Liver (tissue), 9 donors: ENCODE data around the gene TRIM69. TPM values are rescaled to one million over a fixed set of nuclear protein-coding genes. Genes with fewer than 3 reads are reported as not detected.

Experiments
- DNase-seq: peaks from one replicate; pipeline ENCODE4 v3.0.0-alpha.2; 2017; ENCODE audit warnings: low spot score
- H3K27ac ChIP-seq, 2 donors: one replicate each; pipeline ENCODE4 v1.7.0; 2013; ENCODE audit warnings: inconsistent platforms in 2 of 2, low read length in 2 of 2, control low read depth in 1 of 2, low read depth in 1 of 2, mild to moderate bottlenecking in 1 of 2
- H3K27me3 ChIP-seq, 4 donors: one replicate each; pipeline versions ENCODE4 v1.6.1 to v1.7.0; 2013; ENCODE audit warnings: low read length in 3 of 4, inconsistent platforms in 1 of 4, mild to moderate bottlenecking in 1 of 4, moderate library complexity in 1 of 4; ENCODE audit not compliant: control insufficient read depth in 4 of 4, insufficient read depth in 4 of 4
- H3K36me3 ChIP-seq, 4 donors: one replicate each; pipeline versions ENCODE4 v1.6.1 to v1.7.0; 2013; ENCODE audit warnings: low read length in 3 of 4, mild to moderate bottlenecking in 3 of 4, low read depth in 1 of 4, moderate library complexity in 1 of 4; ENCODE audit not compliant: control insufficient read depth in 4 of 4, insufficient read depth in 3 of 4
- H3K4me1 ChIP-seq, 4 donors: one replicate each; pipeline versions ENCODE4 v1.6.1 to v1.7.0; 2013; ENCODE audit warnings: low read length in 3 of 4, mild to moderate bottlenecking in 3 of 4, moderate library complexity in 1 of 4; ENCODE audit not compliant: control insufficient read depth in 4 of 4, insufficient read depth in 4 of 4
- H3K4me3 ChIP-seq, 3 donors: one replicate each; pipeline versions ENCODE4 v1.6.1 to v1.7.0; 2013; ENCODE audit warnings: low read length in 3 of 3, control low read depth in 1 of 3, low read depth in 1 of 3, mild to moderate bottlenecking in 1 of 3
- H3K9ac ChIP-seq, 2 donors: one replicate each; pipeline ENCODE4 v1.7.0; 2013; ENCODE audit warnings: low read length in 2 of 2, mild to moderate bottlenecking in 2 of 2, moderate library complexity in 2 of 2, control low read depth in 1 of 2, low read depth in 1 of 2
- H3K9me3 ChIP-seq, 4 donors: one replicate each; pipeline versions ENCODE4 v1.6.1 to v1.7.0; 2013; ENCODE audit warnings: low read length in 3 of 4; ENCODE audit not compliant: control insufficient read depth in 4 of 4
- EGR1 ChIP-seq, 2 donors: IDR thresholded peaks; 2 replicates each; pipeline ENCODE4 v1.6.1; 2016 to 2018; ENCODE audit warnings: antibody characterized with exemption in 2 of 2, low read depth in 2 of 2
- FOXA1 ChIP-seq: IDR thresholded peaks from 2 replicates; pipeline ENCODE4 v1.6.1; 2016; ENCODE audit warnings: antibody characterized with exemption
- GABPA ChIP-seq, 2 donors: IDR thresholded peaks in 1 of 2; conservative IDR thresholded peaks in 1 of 2; 2 replicates each; pipeline ENCODE4 v1.6.1; 2016; ENCODE audit warnings: antibody characterized with exemption in 2 of 2, mild to moderate bottlenecking in 1 of 2, moderate library complexity in 1 of 2
- HNF4G ChIP-seq: IDR thresholded peaks from 2 replicates; pipeline ENCODE4 v1.6.1; 2016; ENCODE audit warnings: antibody characterized with exemption
- JUND ChIP-seq, 2 donors: IDR thresholded peaks; 2 replicates each; pipeline ENCODE4 v1.6.1; 2016; ENCODE audit warnings: antibody characterized with exemption in 2 of 2
- NR2F2 ChIP-seq: IDR thresholded peaks from 2 replicates; pipeline ENCODE4 v1.6.1; 2016; ENCODE audit warnings: antibody characterized with exemption
- RAD21 ChIP-seq, 2 donors: IDR thresholded peaks; 2 replicates each; pipeline ENCODE4 v1.6.1; 2016; ENCODE audit warnings: antibody characterized with exemption in 2 of 2, mild to moderate bottlenecking in 2 of 2
- RXRA ChIP-seq, 2 donors: IDR thresholded peaks; 2 replicates each; pipeline ENCODE4 v1.6.1; 2017 to 2018; ENCODE audit warnings: antibody characterized with exemption in 2 of 2, mild to moderate bottlenecking in 1 of 2
- SP1 ChIP-seq: IDR thresholded peaks from 2 replicates; pipeline ENCODE4 v1.6.1; 2018; ENCODE audit warnings: antibody characterized with exemption, mild to moderate bottlenecking
- WGBS: extraction: QIAGEN DNeasy Blood & Tissue Kit; methylation state at CpG from one replicate; pipeline ENCODE4 v1.1.7; 2013; 5-methylcytosine and 5-hydroxymethylcytosine counted together
- polyA plus RNA-seq, 2 donors: library from polyadenylated mRNA; stranded (reverse) in 1 of 2; unstranded in 1 of 2; fragments of 200-250 nt in 1 of 2; fragments of >200 nt in 1 of 2; fragmentation: Nextera tagmentation in 1 of 2; extraction: Ambion mirVana in 1 of 2; gene quantifications; one replicate each; pipeline versions ENCODE4 v1.2.1 to v1.2.3, GENCODE V29; 2013 to 2015
- total RNA-seq, 2 donors: library from RNA; depleted of rRNA; stranded (reverse); fragments of >200 nt; gene quantifications; one replicate each; pipeline ENCODE4 v1.2.3, GENCODE V29; 2014
- TF ChIP-seq, protein P1 (sequence below): fragments of 150-350 bp; IDR thresholded peaks from 2 replicates; pipeline ENCODE4 v1.5.1; 2017; ENCODE audit warnings: improper control_type of control experiment, low read depth, low read length; ENCODE audit not compliant: missing input control
- TF ChIP-seq, protein P2 (sequence below): IDR thresholded peaks from 2 replicates; pipeline ENCODE4 v1.6.1; 2016; ENCODE audit warnings: antibody characterized with exemption, mild to moderate bottlenecking
- TF ChIP-seq, protein P3 (sequence below): IDR thresholded peaks from 2 replicates; pipeline ENCODE4 v1.6.1; 2016; ENCODE audit warnings: antibody characterized with exemption
- TF ChIP-seq, protein P4 (sequence below): IDR thresholded peaks from 2 replicates; pipeline ENCODE4 v1.6.1; 2016; ENCODE audit warnings: antibody characterized with exemption
- donor health status: healthy.
- donor health status: healthy.
- donor health status: healthy.
- donor health status: healthy.
- donor health status: healthy.

TRIM69 gene
- total and polyA plus RNA-seq, 4 donors, result 3.6 to 10.0 (median 5.3) TPM

DNA sequence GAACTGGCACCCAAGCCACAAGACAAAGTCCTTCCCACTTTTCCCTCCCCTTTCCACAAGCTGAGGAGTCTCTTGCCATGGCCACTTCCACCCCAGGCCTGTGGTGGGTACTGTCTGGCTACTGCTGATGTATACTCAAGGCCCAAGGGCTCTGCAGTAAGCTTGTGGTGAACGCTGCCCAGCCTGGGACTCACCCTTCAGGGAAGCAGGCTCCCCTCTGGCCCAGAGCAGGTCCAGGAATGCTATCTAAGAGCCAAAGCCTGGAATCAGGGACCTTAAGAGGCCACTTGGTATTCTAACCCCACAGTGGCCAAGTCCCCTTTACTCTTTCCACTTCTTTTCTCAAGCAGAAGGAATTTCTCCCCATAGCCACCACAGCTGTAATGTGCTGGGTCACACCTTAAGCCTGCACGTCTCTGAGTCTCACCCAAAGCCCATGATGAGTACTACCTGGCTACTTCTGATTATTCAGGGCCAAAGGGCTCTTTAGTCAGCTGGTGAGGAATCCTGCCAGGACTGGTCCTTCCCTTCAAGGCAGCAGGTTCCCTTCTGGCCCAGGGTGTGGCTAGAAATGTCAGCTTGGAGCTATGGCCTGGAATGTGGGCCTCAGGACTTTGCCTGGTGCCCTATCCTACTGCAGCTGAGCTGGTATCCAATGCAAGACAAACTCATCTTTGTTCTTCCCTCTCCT, 29.2 kb upstream of the TRIM69 start:
- no peaks in the 10 kb centered on the region for H3K9me3 ChIP-seq
- TF ChIP-seq, protein P1, sequence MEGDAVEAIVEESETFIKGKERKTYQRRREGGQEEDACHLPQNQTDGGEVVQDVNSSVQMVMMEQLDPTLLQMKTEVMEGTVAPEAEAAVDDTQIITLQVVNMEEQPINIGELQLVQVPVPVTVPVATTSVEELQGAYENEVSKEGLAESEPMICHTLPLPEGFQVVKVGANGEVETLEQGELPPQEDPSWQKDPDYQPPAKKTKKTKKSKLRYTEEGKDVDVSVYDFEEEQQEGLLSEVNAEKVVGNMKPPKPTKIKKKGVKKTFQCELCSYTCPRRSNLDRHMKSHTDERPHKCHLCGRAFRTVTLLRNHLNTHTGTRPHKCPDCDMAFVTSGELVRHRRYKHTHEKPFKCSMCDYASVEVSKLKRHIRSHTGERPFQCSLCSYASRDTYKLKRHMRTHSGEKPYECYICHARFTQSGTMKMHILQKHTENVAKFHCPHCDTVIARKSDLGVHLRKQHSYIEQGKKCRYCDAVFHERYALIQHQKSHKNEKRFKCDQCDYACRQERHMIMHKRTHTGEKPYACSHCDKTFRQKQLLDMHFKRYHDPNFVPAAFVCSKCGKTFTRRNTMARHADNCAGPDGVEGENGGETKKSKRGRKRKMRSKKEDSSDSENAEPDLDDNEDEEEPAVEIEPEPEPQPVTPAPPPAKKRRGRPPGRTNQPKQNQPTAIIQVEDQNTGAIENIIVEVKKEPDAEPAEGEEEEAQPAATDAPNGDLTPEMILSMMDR, result no peak
- TF ChIP-seq EGR1 (IDR thresholded peaks at IDR 0.05; ENCODE audit: low read depth in 2 of 2) (no peak), FOXA1 (no peak), NR2F2 (no peak), GABPA (IDR thresholded peaks at IDR 0.05 in 1 of 2, conservative IDR thresholded peaks at IDR 0.05 in 1 of 2) (no peak), RAD21 (IDR thresholded peaks at IDR 0.05) (no peak), HNF4G (no peak), RXRA (IDR thresholded peaks at IDR 0.05) (no peak), JUND (IDR thresholded peaks at IDR 0.05) (no peak), SP1 (no peak)
- TF ChIP-seq, protein P2, sequence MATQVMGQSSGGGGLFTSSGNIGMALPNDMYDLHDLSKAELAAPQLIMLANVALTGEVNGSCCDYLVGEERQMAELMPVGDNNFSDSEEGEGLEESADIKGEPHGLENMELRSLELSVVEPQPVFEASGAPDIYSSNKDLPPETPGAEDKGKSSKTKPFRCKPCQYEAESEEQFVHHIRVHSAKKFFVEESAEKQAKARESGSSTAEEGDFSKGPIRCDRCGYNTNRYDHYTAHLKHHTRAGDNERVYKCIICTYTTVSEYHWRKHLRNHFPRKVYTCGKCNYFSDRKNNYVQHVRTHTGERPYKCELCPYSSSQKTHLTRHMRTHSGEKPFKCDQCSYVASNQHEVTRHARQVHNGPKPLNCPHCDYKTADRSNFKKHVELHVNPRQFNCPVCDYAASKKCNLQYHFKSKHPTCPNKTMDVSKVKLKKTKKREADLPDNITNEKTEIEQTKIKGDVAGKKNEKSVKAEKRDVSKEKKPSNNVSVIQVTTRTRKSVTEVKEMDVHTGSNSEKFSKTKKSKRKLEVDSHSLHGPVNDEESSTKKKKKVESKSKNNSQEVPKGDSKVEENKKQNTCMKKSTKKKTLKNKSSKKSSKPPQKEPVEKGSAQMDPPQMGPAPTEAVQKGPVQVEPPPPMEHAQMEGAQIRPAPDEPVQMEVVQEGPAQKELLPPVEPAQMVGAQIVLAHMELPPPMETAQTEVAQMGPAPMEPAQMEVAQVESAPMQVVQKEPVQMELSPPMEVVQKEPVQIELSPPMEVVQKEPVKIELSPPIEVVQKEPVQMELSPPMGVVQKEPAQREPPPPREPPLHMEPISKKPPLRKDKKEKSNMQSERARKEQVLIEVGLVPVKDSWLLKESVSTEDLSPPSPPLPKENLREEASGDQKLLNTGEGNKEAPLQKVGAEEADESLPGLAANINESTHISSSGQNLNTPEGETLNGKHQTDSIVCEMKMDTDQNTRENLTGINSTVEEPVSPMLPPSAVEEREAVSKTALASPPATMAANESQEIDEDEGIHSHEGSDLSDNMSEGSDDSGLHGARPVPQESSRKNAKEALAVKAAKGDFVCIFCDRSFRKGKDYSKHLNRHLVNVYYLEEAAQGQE, result no peak
- TF ChIP-seq, protein P3, sequence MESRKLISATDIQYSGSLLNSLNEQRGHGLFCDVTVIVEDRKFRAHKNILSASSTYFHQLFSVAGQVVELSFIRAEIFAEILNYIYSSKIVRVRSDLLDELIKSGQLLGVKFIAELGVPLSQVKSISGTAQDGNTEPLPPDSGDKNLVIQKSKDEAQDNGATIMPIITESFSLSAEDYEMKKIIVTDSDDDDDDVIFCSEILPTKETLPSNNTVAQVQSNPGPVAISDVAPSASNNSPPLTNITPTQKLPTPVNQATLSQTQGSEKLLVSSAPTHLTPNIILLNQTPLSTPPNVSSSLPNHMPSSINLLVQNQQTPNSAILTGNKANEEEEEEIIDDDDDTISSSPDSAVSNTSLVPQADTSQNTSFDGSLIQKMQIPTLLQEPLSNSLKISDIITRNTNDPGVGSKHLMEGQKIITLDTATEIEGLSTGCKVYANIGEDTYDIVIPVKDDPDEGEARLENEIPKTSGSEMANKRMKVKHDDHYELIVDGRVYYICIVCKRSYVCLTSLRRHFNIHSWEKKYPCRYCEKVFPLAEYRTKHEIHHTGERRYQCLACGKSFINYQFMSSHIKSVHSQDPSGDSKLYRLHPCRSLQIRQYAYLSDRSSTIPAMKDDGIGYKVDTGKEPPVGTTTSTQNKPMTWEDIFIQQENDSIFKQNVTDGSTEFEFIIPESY, result no peak
- TF ChIP-seq, protein P4, sequence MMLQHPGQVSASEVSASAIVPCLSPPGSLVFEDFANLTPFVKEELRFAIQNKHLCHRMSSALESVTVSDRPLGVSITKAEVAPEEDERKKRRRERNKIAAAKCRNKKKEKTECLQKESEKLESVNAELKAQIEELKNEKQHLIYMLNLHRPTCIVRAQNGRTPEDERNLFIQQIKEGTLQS, result no peak
- no peak overlapping the region for H3K9ac ChIP-seq
- H3K36me3 ChIP-seq, result no peaks in the 10 kb centered on the region
- DNase-seq, result no peak
- WGBS, result 93% methylated on average over 2 of the region's 2 CpGs
- H3K27ac ChIP-seq, result no peak overlapping the region
- no peaks in the 10 kb centered on the region for H3K27me3 ChIP-seq
- H3K4me3 ChIP-seq, result no peak overlapping the region
- H3K4me1 ChIP-seq, result peaks cover 0 to 6% (median 0%) of the 10 kb centered on the region in 4 donors
